GM21825 (cell line): ENCODE measurements around the gene SLIT3.

Experiments used
- ATAC-seq: cut with Tn5 transposase; IDR thresholded peaks from one replicate; pipeline ENCODE4 v1.9.1; 2021; ENCODE audit warnings: mild to moderate bottlenecking, moderate library complexity; ENCODE audit not compliant: unreplicated experiment

The SLIT3 gene

GRCh38 chr5:168818558-168818957 lies 482.4 kb downstream of the SLIT3 start:
- no peak for ATAC-seq

- no peak for ATAC-seq
Measured at GRCh38 chr5:168817591-168817990, 483.3 kb downstream of the SLIT3 start.

GRCh38 chr5:168816661-168817060 lies 484.3 kb downstream of the SLIT3 start:
- no peak for ATAC-seq

GRCh38 chr5:168813184-168813968 lies 487.6 kb downstream of the SLIT3 start:
- no peak for ATAC-seq

GRCh38 chr5:168810641-168811040 lies 490.3 kb downstream of the SLIT3 start:
- ATAC-seq = no peak

- ATAC-seq = no peak
Measured at GRCh38 chr5:168809218-168809617, 491.7 kb downstream of the SLIT3 start.

GRCh38 chr5:168808051-168808616 lies 492.8 kb downstream of the SLIT3 start:
- ATAC-seq = no peak

- no peak for ATAC-seq
Measured at GRCh38 chr5:168807287-168807686, 493.7 kb downstream of the SLIT3 start.

- ATAC-seq = no peak
Measured at GRCh38 chr5:168803541-168803940, 497.4 kb downstream of the SLIT3 start.

- ATAC-seq = no peak
Measured at GRCh38 chr5:168802337-168802736, 498.6 kb downstream of the SLIT3 start.

GRCh38 chr5:168801567-168801966 lies 499.4 kb downstream of the SLIT3 start:
- ATAC-seq = no peak

- no peak for ATAC-seq
Measured at GRCh38 chr5:168800701-168801100, 500.2 kb downstream of the SLIT3 start.

- ATAC-seq = no peak
Measured at GRCh38 chr5:168798065-168799023, 502.6 kb downstream of the SLIT3 start.

- ATAC-seq = no peak
Measured at GRCh38 chr5:168796593-168797580, 504.1 kb downstream of the SLIT3 start.

- no peak for ATAC-seq
Measured at GRCh38 chr5:168796000-168796399, 504.9 kb downstream of the SLIT3 start.

GRCh38 chr5:168793841-168794837 lies 506.8 kb downstream of the SLIT3 start:
- no peak for ATAC-seq

- ATAC-seq = no peak
Measured at GRCh38 chr5:168792678-168793077, 508.3 kb downstream of the SLIT3 start.

GRCh38 chr5:168790671-168791250 lies 510.2 kb downstream of the SLIT3 start:
- ATAC-seq = no peak
